ENCODE data around the gene GATA3.
A peak's percentile ranks its signal among the peaks of the same experiment; 100 is the strongest.
"Not testable (repeated sequence)": the region's sequence is repeated elsewhere in the genome, so short reads cannot be mapped to it uniquely, and the experiment has no call there.

The GATA3 gene
- total RNA-seq, result 142 reads per million, percentile 88 among the genes with 10 or more reads in this experiment

DNA sequence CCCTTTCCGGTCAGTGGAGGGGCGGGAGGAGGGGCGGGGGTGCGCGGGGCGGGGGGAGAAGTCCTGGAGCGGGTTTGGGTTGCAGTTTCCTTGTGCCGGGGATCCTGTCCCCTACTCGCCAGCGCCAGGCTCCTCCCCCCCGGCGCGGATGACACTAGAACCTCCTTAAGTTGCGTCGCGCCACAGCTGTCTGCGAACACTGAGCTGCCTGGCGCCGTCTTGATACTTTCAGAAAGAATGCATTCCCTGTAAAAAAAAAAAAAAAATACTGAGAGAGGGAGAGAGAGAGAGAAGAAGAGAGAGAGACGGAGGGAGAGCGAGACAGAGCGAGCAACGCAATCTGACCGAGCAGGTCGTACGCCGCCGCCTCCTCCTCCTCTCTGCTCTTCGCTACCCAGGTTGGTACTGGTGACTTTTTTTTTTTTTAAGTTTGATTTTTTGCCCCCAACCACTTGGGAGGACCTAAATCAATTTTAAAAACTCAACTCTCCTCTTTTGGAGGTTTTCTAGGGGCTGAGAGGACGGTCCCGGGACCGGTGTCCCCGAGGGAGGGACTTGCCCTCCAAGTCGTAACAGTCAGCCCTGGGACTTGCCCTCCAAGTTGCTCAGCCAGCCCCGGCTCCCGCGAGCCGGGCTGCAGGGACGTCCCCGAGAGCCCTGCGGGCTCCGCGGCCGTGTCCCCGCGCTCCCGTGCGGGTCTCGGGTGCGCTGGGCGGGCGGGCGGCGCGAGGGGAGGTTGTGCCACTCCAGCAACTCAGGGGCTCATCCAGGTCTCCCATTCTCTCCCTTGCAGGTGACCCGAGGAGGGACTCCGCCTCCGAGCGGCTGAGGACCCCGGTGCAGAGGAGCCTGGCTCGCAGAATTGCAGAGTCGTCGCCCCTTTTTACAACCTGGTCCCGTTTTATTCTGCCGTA is at the start of gene GATA3:
Gene GATA3, plus strand, starts transcription at position 195 of the 914 bp plus-strand sequence. CDS start 968 bp downstream, outside the sequence.
- peak; percentile 82 for DNase-seq

DNA sequence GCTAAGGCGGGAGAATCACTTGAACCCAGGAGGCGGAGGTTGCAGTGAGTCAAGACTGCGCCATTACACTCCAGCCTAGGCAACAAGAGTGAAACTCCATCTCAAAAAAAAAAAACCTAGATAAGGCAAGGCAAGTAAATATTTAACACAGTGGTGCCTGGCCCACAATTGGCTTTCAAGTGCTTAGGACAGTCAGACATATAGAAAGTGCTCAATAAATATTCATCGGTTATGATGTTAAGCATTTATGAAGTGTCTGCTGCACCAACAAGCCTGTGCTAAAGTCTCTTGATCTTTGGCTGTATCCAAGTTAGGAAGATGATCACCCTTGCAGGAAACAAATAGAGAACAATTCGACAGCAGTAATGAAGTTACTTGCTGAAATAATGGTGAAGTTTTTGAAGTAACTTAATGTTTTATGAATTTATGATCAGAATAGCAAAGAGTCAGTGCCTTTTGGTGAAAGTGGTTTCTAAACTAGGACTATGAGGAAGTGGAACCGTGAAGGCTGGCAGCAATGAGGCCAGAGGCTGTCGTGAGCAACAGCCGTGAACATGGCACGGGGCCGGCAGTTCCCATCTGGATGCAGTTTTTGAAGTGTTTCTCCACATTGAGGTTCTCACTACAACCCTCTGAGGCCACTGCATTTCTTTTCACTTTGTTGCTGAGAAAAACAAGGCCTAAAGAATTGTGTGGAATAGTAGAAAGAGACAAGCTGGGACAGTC is 48.1 kb upstream of the GATA3 start:
- no peak for DNase-seq

DNA sequence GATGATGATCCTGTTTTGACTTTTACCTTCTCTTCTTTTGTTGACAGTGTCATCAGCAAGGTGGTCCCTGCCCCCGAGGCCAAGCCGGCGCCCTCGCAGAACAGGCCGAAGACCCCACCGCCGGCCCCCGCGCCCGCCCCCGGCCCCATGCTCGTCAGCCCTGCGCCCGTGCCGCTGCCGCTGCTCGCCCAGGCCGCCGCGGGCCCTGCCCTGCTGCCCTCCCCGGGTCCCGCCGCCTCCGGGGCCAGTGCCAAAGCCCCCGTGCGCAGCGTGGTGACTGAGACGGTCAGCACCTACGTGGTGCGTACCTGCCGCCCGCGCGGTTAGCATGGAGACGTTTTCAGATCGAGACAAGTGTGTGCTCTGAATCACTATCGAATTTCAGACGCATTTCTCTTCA is 45.5 kb upstream of the GATA3 start:
- no peak for DNase-seq

DNA sequence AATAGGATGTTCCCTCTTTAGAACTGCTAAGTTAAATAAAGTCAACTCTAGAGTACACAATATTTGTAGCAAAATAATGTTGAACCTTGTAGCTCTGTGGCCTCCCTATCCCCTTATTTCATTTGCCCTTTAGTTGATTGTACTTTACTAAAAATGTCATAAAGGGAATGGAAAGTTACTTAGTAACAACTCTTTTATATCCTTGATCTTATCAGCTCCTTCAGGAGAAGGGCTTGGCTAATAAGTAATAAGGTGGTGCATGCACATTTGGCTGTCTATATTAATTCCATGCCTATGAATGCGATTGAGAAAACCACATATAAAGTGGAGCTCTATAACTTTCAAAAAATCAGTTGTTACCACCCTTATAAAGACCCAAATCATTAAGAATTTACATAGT is 41.5 kb upstream of the GATA3 start:
- DNase-seq, result no peak

DNA sequence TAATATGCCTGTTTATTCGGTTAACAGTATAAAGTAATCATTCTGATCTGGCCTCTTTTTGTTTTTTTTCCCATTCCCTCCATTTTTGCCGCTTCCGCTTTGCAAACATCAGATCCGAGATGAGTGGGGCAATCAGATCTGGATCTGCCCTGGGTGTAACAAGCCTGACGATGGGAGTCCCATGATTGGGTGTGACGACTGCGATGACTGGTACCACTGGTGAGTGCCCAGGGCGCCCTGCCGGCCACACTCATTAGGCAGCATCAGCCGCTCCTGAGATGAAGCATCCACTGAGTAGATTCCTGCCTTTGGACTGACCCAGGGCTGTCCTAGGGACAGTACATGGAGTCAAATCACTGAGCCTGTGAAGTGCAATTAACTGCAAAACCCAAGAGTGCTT is 40.9 kb upstream of the GATA3 start:
- no peak for DNase-seq

DNA sequence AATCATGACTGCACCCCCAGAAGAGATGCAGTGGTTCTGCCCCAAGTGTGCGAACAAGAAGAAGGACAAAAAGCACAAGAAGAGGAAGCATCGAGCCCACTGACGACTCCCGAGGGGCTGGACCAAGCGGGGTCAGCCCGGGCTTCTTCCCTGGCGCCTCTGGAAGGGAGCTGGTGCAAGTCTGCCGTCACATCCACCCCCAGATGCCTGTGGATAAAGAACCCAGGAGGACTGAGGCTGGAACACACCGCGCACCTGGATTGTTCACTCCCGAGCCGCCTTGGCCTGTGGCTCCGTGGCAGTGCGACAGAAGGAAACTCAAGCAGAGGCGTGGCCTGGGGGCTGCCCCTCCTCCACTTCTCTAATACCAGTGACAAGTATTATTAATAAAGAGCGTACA is 39.8 kb upstream of the GATA3 start:
- DNase-seq, result no peak

DNA sequence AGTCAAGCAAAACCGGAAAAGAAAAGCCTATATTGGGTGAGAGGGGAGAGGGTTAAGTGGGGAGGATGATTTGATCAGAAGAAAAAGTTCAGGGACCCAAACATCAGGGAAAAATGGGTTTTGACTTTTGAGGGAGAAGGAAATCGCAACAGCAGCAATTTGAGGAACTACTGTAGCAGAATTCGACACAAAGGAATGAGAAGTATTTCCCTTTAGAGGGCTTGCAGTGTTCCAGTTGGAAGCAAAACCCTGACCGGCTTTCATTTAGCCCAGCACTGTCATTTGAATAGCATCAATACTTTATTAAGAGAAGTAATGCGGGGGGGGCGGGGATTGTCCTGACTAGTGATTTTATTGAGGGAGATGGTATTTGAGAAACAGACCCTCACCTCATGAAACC is 37.2 kb upstream of the GATA3 start:
- no peak for DNase-seq

DNA sequence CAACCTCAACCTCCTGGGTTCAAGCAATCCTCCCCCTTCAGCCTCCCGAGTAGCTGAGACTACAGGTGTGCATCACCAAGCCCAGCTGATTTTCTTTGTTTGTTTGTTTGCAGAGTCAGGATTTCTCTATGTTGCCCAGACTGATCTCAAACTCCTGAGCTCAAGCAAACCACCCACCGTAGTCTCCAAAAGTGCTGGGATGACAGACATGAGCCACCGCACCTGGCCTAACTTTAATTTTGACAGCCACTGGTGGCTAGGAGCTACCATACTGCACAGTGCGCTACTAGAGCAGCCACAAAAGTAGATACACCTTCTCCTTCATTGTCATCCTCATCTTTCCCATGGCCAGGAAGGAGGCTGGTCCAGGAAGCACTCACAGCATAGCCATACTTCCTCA is 31.2 kb upstream of the GATA3 start:
- DNase-seq, result no peak

DNA sequence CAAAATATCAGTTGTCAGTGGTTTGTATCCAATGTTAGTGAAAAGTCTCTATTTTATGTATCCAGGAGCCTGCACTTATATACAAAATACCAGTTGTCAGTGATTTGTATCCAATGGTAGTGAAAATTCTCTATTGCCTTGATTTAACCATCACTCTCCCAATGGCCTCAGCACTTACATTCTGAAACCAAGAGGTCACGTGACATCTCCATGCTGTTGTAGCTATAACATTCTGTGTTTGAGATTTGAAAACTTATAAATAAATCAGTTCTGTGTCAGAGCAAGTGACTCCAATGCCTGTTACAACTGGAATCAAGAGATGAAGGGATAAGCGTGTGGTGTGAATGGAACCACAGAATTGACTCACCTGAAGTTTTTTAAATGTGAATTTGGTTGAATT is 30.6 kb upstream of the GATA3 start:
- DNase-seq, result no peak

DNA sequence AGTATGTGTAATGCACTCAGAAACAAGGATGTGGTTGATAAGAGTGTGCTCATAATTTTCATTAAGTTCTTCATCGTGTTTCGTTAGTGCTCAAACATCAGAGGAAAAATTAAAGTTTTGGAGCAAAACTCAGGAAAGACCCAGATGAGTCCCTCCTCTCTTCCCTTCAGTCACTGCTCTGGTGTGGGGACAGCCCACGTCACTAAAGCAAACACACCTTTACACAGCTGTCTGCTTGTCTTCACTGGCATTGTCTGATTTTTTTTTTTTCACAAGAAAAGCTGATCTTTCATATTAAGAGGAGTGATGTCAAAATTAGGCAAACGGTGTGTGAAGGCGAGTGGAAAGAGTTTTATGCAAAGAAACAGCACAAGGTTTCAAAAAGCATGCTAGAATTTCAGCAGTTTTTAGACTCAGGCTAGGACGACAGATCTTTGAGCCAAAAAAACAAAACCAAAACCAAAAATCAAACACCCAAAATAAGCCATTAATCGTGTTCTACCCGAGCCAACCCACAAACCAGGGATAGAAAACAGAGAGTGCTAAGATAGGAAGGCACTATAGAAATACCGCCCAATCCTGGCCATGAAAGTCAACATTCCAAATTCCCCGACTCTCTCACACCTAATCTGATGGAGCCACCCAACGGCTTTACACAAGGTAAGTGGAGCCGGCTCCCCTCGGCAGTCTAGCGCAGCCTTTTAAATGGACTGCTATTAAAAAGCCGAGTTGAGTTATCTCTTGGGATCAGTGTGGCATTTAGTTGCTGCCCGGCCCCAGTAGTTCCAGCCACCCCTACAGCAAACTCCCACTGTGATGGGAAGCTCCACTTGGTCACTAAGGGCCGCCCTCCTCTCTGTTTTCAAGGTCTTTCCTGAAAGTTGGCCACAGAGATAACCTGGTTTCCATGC is 27.9 kb upstream of the GATA3 start:
- no peak for DNase-seq

DNA sequence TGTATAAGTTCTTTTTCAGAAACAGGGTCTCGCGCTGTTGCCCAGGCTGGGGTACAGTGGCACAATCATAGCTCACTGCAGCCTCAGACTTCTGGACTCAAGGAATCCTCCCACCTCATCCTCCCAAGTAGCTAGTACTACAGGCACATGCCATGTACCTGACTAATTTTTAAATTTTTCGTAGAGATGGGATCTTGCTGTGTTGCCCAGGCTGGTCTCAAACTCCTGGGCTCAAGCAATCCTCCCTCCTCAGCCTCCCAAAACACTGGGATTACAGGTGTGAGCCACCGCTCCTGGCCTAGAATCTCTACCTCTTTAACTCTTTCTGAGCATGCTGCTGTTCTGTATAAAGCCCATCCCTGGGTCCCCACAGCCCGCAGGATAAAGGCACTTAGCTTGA is 23.3 kb upstream of the GATA3 start:
- not testable (repeated sequence) for DNase-seq

DNA sequence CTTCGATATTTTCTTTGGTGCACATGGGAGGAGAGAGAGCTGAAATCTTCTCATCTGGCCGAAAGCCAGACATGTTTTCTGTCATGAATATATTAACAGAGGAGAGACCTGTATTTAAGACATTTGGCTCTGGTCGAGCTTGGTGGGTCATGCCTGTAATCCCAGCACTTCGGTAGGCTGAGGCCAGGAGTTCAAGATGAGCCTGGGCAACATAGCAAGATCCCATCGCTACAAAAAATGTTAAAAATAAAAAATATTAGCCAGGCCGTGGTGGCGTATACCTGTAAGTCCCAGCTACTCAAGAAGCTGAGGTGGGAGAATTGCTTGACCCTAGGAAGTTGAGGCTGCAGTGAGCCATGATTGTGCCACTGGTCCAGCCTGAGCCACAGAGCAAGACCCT is 21.9 kb upstream of the GATA3 start:
- no peak for DNase-seq

DNA sequence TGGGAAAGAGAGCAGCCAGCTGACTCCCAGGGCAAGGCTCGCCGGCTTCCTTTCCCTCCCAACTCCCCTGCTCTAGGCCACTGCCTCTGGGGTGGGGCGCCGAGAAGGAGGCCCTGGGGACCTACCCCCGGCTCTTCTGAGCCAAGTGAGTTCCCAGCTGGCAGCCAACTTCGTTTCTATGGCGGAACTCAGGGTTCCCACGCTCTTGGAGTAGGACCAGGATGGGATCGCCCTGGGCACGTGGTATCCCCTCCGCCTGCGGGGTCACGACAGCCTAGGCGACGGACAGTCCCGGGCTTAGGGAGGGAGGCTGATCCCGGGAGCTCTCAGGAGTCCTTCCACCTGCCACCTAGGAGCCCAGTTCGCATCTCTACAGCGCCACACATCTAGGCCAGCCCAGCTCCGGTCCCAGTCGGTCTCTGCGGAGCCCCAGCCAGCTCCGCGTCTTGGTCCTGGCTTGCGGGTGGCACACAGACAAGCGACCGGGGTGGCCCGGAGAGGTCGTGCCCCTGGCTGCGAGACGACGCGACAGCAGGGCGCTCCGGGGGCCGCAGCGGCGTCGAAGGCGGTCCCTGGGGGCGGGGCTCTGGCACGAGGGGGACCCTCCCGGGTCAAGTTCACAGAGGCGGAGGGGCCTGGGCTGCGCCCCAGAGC is 20.5 kb upstream of the GATA3 start:
- no peak for DNase-seq

DNA sequence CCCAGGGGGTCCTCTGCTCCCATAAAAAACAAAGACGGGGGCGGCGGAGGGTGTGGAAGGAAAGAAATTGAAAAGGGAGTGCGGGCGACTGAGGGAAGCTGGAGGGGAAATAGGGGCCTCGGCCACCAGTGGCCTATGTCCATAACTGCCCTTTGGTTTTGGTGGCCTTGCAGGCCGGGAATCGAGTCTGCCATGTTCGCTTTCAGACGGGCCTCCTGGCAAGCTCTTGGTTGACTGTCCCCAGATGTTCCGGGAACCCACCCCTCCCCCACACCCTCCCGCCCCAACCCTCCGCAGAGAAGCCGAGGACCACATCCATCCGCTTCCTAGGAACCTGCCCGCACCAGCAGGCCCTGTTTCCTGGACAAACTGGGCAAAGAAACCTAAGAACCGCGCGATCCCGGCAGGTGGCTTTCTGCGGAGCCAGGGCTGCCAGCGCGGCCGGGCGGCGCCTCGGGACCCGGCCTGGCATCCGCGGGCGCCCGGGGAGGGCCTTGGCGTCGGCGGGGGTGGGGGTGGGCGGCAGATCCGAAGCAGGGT is 20.0 kb upstream of the GATA3 start:
- no peak for DNase-seq

DNA sequence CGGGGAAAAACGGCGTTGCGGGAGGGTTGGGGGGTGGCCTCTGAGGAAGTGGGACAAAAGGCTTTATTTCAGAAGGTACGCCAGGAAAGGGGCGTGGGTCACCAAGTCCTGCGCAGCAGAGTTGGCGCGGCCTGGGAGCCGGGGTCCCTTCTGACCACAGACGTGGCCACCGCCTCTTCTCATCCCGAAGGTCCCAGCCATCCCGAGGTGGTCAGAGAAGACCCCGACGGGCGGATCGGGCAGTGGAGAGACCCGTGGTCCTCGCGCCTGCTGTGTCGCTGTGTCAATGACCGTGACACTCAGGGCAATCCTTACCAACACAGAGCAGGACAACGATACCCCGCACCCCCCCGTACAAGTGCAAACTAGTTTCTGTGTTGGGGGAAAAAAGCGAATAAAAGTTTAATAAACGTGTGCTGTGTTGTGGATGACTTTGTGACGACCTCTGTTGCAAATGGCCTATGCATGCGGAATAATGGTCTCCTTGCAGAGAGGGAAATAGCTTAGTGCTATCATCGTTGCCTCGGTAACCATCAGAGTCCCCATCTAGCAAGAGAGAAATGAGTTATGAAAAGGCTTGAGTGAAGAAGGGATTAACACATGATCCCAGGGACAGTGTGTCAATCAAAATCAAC is 19.4 kb upstream of the GATA3 start:
- no peak for DNase-seq

DNA sequence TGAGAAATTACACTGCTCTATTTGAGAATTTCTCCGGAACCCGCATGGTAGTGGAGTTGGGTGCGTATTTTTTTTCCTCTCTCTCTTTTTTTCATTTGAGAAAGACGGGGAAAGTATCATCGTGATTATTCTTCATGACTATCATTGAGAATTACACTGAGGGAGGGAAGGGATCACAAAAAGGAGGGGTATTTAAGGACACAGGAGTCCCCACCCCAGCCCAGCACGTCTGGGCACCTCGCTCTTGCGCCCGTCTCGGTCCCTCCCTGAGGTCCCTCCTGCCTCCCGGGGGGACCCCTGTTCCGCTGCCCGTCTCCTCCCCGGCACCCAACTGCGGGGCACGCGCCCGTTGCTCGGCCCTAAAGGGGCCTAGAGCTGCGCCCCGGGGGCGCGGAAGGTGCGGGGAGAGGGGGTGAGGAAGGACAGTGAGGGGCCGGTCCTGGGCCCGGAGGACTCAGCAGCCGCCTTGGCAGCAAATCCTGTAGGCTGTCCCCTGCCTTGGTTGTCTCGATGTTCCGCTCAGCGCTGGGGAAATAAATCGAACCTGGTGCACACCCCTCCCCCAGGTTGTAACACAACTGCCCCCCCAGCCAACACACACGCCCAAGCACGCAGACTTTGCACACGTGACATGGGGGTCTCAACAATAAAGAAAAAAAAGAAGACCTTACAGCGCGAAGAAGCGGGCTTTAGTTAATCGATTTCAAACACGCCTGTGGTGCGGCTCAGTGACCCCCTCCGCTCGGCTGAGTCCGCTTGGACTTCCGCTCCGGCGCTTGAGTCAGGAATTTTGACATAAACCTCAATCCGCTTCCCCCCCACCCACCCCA is 18.6 kb upstream of the GATA3 start:
- no peak for DNase-seq

DNA sequence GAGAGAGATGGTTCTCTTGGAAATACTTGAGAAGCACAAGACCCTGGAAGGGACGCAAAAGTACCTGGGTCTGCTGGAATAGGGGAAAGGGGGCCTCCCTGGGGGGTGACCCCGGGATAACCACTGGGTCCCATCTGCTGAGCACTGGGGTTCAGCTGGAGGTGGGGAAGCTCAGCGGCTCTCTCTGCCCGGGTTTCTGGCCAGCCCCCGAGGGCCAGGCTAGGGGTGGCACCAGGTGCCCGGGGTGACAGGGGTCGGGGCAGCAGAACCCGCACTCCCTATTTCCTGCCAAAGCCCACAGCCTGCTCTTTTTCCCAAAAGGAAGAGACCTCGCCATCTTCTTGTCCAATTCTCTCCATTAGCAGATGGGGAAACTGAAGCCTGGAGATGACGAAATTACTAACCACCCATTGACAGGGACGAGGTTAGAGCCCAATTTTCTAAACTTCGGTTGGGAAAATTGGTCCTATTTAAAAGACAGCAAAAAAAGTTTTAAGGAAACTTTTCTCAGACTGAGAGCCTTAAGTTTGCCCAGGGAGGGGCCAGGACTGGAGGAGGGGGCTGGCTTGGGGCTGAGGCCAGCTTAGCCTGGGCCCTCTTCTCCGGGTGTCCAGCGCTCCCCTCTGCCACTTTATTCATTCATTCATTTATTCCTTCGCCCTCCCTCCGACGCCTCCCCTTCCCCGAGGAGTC is 17.8 kb upstream of the GATA3 start:
- no peak for DNase-seq

DNA sequence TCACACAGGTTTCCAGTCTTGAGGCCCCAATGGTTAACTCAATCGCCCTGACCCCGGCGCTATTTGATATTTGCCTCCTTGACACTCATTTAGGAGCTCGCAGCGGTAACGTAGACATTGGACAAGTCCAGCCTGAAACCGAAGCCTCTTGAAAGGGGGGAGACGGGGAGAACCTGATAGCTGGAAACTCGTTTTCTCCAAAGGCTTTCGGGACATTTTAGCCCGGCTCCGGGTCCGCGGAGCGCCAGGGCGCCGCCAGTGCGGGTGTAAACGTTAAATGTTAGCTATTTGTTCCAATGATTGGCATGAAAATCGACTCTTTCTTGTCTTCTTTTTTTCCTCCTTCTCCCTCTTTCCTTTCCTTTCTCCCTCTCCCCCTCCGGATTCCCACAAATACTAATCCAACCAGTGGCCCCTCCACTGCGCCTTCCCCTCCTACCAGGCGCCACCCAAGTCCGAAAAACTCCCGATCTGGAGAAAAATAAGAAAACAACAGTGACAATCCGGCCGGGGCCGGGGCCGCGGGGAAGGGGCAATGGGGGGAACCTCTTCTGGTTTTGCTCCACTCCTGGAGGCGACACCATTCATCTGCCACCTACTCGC is 17.2 kb upstream of the GATA3 start:
- DNase-seq, result no peak

Measured in effector CD4-positive, alpha-beta T cell (primary cell).